Measurements from ENCODE around the gene ABCA13.

The ABCA13 gene

GRCh38 chr7:48242846-48243245 is 71.6 kb downstream of the ABCA13 start:
- DNase-seq = no peak

- peak; percentile 44 to 54 for DNase-seq
Observed at GRCh38 chr7:48244864-48245271, 73.6 kb downstream of the ABCA13 start.

- DNase-seq = peak; percentile 89
Observed at GRCh38 chr7:48245751-48246472, 74.7 kb downstream of the ABCA13 start.

GRCh38 chr7:48249166-48249565 is 77.9 kb downstream of the ABCA13 start:
- no peak for DNase-seq

- DNase-seq = no peak
Observed at GRCh38 chr7:48250441-48250951, 79.2 kb downstream of the ABCA13 start.

- DNase-seq = no peak
Observed at GRCh38 chr7:48251766-48252165, 80.5 kb downstream of the ABCA13 start.

GRCh38 chr7:48252995-48253394 is 81.7 kb downstream of the ABCA13 start:
- DNase-seq = no peak

- DNase-seq = peak; percentile 20 to 45
Observed at GRCh38 chr7:48255046-48255445, 83.8 kb downstream of the ABCA13 start.

- peak; percentile 15 to 42 for DNase-seq
Observed at GRCh38 chr7:48259463-48260280, 88.4 kb downstream of the ABCA13 start.

- no peak for DNase-seq
Observed at GRCh38 chr7:48261696-48262095, 90.4 kb downstream of the ABCA13 start.

- DNase-seq = no peak
Observed at GRCh38 chr7:48262606-48263310, 91.5 kb downstream of the ABCA13 start.

GRCh38 chr7:48263311-48263650 is 92.0 kb downstream of the ABCA13 start:
- DNase-seq = no peak

GRCh38 chr7:48269066-48269465 is 97.8 kb downstream of the ABCA13 start:
- no peak for DNase-seq

- no peak for DNase-seq
Observed at GRCh38 chr7:48274662-48275061, 103.4 kb downstream of the ABCA13 start.

GRCh38 chr7:48279420-48279819 is 108.2 kb downstream of the ABCA13 start:
- no peak for DNase-seq

- DNase-seq = no peak
Observed at GRCh38 chr7:48280100-48280499, 108.8 kb downstream of the ABCA13 start.

- peak; percentile 6 to 36 for DNase-seq
Observed at GRCh38 chr7:48285373-48285772, 114.1 kb downstream of the ABCA13 start.

GRCh38 chr7:48286836-48287235 is 115.6 kb downstream of the ABCA13 start:
- no peak for DNase-seq

GRCh38 chr7:48289656-48290055 is 118.4 kb downstream of the ABCA13 start:
- DNase-seq = no peak

GRCh38 chr7:48292949-48293348 is 121.7 kb downstream of the ABCA13 start:
- DNase-seq = no peak

GRCh38 chr7:48295296-48295971 is 124.2 kb downstream of the ABCA13 start:
- no peak for DNase-seq

- DNase-seq = no peak
Observed at GRCh38 chr7:48296966-48297365, 125.7 kb downstream of the ABCA13 start.

- peak; percentile 22 to 51 for DNase-seq
Observed at GRCh38 chr7:48298779-48299178, 127.5 kb downstream of the ABCA13 start.

Measured in inflammatory macrophage (primary cell).